Stimulated activated CD8-positive, alpha-beta memory T cell treated with anti-CD3 and anti-CD28 coated beads, Interleukin-15, amount 100 ng/mL, for 48 hours (primary cell): ENCODE data around the gene NUTM2D.
"Not testable (repeated sequence)": the region's sequence is repeated elsewhere in the genome, so short reads cannot be mapped to it uniquely, and the experiment has no call there.

Experiments
- DNase-seq, 2 donors: peaks; one replicate each; pipeline ENCODE4 v3.0.0-alpha.2; 2020; ENCODE audit warnings: low read depth in 2 of 2

The NUTM2D gene

DNA sequence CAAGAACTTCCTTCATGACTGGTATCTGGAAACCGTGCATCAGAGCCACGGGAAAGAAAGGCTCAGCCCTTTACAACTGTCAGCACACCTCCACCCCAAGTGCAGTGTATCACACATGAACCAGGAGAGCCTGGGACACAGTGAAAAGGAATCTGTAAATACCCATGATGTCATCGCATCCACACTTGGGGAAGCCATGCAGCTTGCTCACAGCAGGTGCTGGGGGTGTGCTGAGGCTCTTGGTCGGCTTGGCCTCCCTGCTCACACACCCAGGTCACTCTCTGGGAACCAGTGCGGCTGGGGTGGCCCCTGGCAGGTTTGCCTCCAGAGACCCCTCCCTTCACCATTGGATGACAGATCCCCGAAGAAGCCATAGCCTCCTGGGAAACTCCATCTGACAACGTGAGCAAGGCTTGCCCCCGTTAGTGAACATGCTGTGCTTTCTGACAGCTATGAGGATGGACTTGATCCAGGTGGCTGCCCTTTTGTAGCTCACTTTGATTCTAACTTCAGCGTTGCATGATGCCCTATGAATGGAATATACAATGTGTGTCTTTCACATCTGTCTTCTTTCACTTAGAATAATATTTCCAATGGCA is 12.1 kb downstream of the NUTM2D start:
- DNase-seq, result not testable (repeated sequence)

DNA sequence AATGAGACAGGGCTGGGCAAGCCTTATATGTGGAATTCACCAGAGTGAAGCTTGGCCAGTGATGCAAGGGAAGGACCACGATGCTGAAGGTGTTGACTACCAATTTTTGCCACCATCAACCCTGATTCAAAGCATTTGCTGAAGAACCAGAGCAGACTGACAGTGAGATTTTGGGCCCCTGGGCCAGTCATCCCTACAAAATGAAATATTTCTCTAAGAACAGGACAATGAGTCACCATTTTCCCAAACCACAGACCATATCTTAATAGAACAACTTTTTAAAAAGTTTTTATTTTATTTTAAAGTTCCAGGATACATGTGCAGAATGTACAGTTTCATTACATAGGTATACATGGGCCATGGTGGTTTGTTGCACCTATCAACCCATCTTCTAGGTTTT is 16.5 kb downstream of the NUTM2D start:
- not testable (repeated sequence) for DNase-seq

DNA sequence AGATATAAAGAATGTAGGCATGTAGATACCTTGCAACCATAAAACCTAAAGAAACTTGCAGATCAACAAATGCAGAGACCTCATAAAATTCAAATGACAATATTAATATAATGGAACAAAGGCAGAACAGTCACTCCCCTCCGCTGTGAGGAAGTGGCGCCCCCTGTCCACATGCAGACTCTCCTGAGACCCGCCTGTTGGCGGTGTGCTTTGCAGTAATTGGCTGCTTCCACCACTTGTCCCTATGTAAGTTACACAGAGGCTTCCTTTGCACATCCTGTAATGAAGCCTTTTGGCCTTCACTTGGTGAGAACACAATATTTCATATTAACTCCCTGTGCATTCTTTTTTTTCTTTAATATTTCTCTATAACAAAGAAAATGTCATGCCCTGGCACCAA is 21.6 kb downstream of the NUTM2D start:
- DNase-seq, result not testable (repeated sequence)

DNA sequence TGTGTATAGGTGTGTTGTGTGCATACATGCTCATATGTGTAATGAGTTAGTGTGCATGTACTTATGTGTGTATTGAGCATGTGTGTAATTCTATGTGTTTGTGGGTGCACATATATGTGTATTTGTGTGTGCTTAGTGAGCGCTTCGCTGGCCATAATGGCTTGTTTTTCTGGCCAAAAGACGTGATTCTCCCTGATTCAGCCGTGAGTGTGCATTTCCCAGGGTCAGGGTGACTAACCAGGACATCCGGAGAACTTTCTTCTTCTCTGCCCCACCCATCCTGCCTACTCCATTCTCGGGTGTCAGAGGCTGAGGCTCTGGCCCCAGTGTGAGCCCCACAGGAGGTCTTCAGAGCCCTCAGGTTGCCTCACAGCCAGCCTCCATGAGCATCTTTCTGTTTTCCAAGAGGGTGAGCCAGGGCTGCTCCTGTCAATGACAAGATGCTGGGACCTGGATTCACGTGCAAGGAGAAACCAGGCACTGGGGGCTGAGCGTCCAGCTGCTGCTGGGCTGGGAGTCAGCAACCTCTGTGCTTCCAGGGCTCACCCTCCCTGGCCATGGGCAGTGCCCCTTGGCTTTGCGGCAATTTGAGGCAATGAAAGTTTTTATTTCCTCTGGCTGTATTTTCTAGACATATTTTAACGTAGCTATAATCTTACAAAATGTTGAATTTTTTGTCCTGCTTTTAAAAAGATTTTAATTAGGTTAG is 25.8 kb downstream of the NUTM2D start:
- DNase-seq, result not testable (repeated sequence)

DNA sequence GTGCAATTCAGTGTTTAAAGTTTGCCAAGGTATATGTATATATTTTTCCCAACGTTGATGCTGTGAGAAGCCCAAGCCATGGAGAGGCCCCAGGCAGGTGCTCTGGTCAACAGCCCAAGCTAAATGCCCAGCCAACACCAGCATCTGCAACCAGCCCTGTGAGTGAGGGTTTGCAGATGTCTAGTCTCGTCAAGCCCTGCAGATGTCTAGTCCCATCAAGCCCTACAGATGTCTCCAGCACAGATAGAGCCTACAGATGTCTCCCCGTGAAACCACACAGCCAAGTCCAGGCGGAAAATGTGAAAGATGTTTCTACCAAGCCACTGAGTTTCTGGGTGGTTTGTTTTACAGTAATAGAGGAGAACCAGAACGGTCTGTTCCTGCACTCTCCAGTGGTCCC is 26.7 kb downstream of the NUTM2D start:
- not testable (repeated sequence) for DNase-seq

DNA sequence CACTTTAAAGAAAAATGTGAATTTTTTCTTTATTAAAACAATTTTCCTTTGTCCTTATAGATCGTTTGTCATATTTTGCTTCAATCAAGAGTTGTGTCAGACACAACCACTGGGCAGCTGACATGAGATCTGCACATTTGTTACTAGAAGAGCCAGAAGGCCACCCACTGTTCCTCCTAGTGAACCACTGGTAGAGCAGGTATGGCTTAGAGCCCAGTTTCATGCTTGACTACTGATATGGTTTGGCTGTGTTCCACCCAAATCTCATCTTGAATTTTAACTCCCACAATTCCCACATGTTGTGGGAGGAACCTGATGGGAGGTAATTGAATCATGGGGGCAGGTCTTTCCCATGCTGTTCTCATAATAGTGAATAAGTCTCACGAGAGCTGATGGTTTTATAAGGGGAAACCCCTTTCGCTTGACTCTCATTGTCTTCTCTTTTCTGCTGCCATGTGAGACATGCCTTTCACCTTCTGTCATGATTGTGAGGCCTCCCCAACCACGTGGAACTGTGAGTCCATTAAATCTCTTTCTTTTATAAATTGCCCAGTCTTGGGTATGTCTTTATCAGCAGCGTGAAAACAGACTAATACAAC is 28.3 kb downstream of the NUTM2D start:
- not testable (repeated sequence) for DNase-seq

DNA sequence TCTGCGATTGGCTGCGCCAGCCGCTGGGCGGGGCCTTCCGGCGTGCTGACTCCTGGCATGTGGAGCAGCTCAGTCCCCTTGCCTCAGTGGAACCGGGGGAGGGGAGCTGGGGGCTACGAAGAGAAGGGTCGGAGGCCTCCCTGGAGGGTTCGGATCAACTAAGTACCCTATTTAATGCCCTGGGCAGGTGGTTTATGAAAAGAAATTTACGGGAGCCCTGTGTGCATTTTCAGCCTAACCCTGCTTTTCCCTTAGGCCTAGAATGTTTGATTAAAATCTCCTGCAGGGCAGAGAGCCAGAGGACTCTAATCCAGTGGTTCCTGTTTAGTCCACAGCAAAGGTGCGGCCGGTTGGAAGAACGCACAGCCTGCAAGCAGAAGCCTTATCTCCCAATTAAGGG is 33.8 kb downstream of the NUTM2D start:
- DNase-seq, result not testable (repeated sequence)

DNA sequence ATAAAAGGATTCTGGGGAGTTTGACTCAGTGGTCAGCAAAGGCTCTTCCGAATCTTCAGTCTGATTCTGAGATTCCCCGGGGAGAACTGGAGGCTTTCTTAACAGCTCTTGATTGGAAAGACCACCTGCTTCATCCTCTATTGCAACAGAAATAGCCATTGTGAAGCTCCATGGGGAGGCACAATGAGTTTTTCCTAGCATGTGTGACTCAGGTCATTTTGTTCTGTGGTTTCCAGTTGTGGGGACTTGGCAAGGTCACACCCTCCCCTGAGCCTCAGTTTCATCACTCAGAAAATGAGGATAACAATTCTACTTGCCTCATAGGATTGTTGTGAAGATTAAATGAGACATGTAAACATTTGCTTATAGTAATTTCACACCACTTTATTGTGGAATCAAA is 38.7 kb downstream of the NUTM2D start:
- not testable (repeated sequence) for DNase-seq

DNA sequence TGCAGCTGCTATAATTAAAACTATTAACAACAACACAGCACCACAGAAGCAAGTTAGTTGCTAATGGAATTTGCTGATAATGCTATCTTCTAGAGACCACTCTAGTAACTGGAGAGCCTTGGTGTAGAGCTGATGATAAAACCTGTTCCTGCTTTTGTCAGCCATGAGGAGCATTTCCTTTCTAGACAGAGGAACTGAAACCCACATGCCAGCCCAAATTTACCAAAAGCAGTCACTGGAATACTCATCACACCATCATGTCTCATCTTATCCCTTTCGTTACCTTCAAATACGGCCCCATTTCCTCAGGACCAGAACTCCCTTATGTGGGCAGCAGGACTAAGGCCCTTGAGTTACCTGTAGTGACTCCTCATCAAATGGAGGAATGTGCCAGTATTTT is 40.9 kb downstream of the NUTM2D start:
- not testable (repeated sequence) for DNase-seq

DNA sequence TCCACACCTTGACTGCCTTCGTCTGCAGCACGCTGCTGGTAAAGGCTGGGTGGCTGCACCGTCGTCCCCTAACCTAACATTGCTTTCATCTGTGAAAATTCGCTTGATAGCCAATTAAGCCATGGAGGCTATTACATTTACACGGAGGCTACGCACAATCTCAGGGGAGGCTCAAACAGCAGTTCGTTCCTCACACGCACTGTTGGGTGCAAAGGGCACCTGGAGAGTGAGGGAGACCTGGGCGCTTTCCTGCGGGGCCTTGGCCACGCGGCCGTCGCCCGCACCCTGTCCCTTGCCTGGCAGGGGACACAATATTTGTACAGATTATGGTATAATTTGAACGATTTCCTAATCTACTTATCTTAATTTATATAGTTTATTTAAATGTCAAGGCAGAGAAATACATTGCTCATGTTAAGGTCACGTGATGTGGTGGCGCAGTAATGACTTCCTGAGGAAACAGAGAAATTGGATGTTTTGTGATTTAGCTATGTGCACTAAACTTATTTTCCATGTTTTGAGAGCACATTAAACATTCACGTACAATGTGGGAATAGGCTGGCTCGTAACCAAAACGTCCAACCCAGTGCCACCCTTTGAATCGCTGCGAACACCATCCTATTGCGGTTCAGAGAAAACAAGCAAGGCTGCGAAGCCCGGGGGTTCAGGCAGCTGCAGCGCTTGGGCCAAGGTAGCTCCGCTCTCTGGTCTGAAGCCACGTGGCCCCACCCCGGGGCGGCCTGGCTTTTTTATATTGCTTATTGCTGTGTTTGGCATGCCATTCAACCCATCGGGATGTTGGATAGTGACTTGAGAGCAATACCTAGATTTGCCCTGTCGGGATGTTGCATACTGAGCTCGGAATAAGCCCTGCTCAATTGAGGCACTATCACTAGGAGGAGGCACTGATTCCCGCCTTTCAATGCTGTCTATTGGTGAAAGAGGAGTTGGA is 50.2 kb downstream of the NUTM2D start:
- not testable (repeated sequence) for DNase-seq

DNA sequence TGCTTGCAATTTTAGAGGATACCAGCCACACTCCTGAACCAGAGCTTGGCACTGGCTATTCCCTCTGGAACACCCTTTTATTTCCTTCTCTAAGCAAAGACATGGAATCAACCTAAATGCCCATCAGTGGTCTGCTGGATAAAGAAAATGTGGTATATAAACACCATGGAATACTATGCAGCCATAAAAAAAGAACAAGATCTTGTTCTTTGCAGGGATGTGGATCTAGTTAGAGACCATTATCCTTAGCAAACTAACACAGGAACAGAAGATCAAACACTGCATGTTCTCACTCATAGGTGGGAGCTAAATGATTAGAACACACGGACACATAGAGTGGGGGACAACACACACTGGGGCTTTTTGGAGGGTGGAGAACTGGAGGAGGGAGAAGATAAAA is 56.4 kb downstream of the NUTM2D start:
- not testable (repeated sequence) for DNase-seq
